Neuronal stem cell (in vitro differentiated cells): ENCODE measurements around the gene FAM240A.

Source experiments
- DNase-seq: peaks from one replicate; pipeline ENCODE4 v3.0.0-alpha.2; 2013; ENCODE audit warnings: low spot score
- H2AFZ ChIP-seq: one replicate; pipeline ENCODE4 v1.6.1; 2013; ENCODE audit warnings: mild to moderate bottlenecking, low read length, inconsistent platforms
- H2AK5ac ChIP-seq: 2 replicates; pipeline ENCODE4 v1.6.1; 2013; ENCODE audit warnings: low read depth, mild to moderate bottlenecking, inconsistent platforms, low read length, moderate library complexity, mixed read lengths
- H2BK120ac ChIP-seq: 2 replicates; pipeline ENCODE4 v1.6.1; 2013; ENCODE audit warnings: low read depth, mild to moderate bottlenecking, inconsistent platforms, low read length, moderate library complexity, mixed read lengths
- H2BK12ac ChIP-seq: one replicate; pipeline ENCODE4 v1.6.1; 2013; ENCODE audit warnings: low read length, inconsistent platforms
- H2BK15ac ChIP-seq: 2 replicates; pipeline ENCODE4 v1.6.1; 2013; ENCODE audit warnings: mild to moderate bottlenecking, low read length, inconsistent platforms, mixed read lengths
- H2BK5ac ChIP-seq: one replicate; pipeline ENCODE4 v1.6.1; 2013; ENCODE audit warnings: inconsistent platforms, mild to moderate bottlenecking, low read length, moderate library complexity
- H3K14ac ChIP-seq: one replicate; pipeline ENCODE4 v1.6.1; 2013; ENCODE audit warnings: low read length, inconsistent platforms
- H3K18ac ChIP-seq: 2 replicates; pipeline ENCODE4 v1.6.1; 2013; ENCODE audit warnings: low read length, inconsistent platforms
- H3K23ac ChIP-seq: 2 replicates; pipeline ENCODE4 v1.6.1; 2013; ENCODE audit warnings: low read depth, mild to moderate bottlenecking, mixed read lengths, low read length, inconsistent platforms; ENCODE audit not compliant: poor library complexity
- H3K27ac ChIP-seq: replicated peaks from 3 replicates; pipeline ENCODE4 v1.5.1; 2013; ENCODE audit warnings: low read length, inconsistent platforms
- H3K27me3 ChIP-seq, 3 experiments: 2 replicates each; pipeline ENCODE4 v1.6.1; 2013; ENCODE audit warnings: low read length in 3 of 3, mild to moderate bottlenecking in 2 of 3, inconsistent platforms in 1 of 3, low read depth in 1 of 3, mixed read lengths in 1 of 3, moderate library complexity in 1 of 3; ENCODE audit not compliant: control insufficient read depth in 3 of 3, insufficient read depth in 3 of 3
- H3K36me3 ChIP-seq, 2 donors: replicated peaks in 1 of 2; 2 replicates each; pipeline ENCODE4 v1.6.1; 2013; ENCODE audit warnings: low read length in 2 of 2; ENCODE audit not compliant: control insufficient read depth in 2 of 2, insufficient read depth in 2 of 2
- H3K4ac ChIP-seq: 2 replicates; pipeline ENCODE4 v1.6.1; 2013; ENCODE audit warnings: inconsistent platforms, mild to moderate bottlenecking, low read length, moderate library complexity
- H3K4me1 ChIP-seq, 2 donors: 1 replicate in 1 of 2; 2 replicates in 1 of 2; pipeline ENCODE4 v1.6.1; 2013; ENCODE audit warnings: low read length in 2 of 2, low read depth in 1 of 2; ENCODE audit not compliant: control insufficient read depth in 2 of 2, insufficient read depth in 1 of 2
- H3K4me2 ChIP-seq: one replicate; pipeline ENCODE4 v1.6.1; 2013; ENCODE audit warnings: mild to moderate bottlenecking, low read length, inconsistent platforms; ENCODE audit not compliant: insufficient read depth, poor library complexity, severe bottlenecking
- H3K4me3 ChIP-seq, 2 donors: 2 replicates each; pipeline ENCODE4 v1.5.1; 2013; ENCODE audit warnings: low read length in 2 of 2, mild to moderate bottlenecking in 2 of 2, inconsistent platforms in 1 of 2, moderate library complexity in 1 of 2
- H3K79me1 ChIP-seq: one replicate; pipeline ENCODE4 v1.6.1; 2013; ENCODE audit warnings: low read depth, mild to moderate bottlenecking, inconsistent platforms, low read length, moderate library complexity
- H3K9ac ChIP-seq: one replicate; pipeline ENCODE4 v1.6.1; 2013; ENCODE audit warnings: mild to moderate bottlenecking, low read depth, low read length, inconsistent platforms; ENCODE audit not compliant: poor library complexity
- H3K9me3 ChIP-seq, 2 donors: replicated peaks in 1 of 2; 2 replicates each; pipeline versions ENCODE3 to v1.6.1; 2013; ENCODE audit warnings: low read length in 2 of 2, mild to moderate bottlenecking in 2 of 2, inconsistent platforms in 1 of 2, low read depth in 1 of 2, mixed read lengths in 1 of 2, moderate library complexity in 1 of 2; ENCODE audit not compliant: control insufficient read depth in 2 of 2, insufficient read depth in 1 of 2
- H4K8ac ChIP-seq: one replicate; pipeline ENCODE4 v1.6.1; 2013; ENCODE audit warnings: low read depth, mild to moderate bottlenecking, inconsistent platforms, low read length, moderate library complexity
- H4K91ac ChIP-seq: one replicate; pipeline ENCODE4 v1.6.1; 2013; ENCODE audit warnings: low read length, low read depth, mild to moderate bottlenecking, inconsistent platforms; ENCODE audit not compliant: poor library complexity
- WGBS, 2 donors: extraction: QIAGEN DNeasy Blood & Tissue Kit; methylation state at CpG; one replicate each; pipeline ENCODE4 v1.1.7; 2013; ENCODE audit warnings: missing lambda C conversion rate in 2 of 2, mixed read lengths in 1 of 2; ENCODE audit not compliant: insufficient read length in 2 of 2, insufficient replicate concordance in 1 of 2; ENCODE audit errors: extremely low coverage in 2 of 2; 5-methylcytosine and 5-hydroxymethylcytosine counted together

FAM240A gene

GRCh38 chr3:46646700-46647099, 34.4 kb downstream of the FAM240A start:
- Histone ChIP-seq H3K9ac (no peak overlapping the region), H2BK12ac (no peak overlapping the region), H4K91ac (no peak overlapping the region), H3K79me1 (no peaks in the 10 kb centered on the region), H3K4me3 (no peak overlapping the region), H3K14ac (no peak overlapping the region), H3K27me3 (no peaks in the 10 kb centered on the region), H2BK15ac (no peak overlapping the region), H3K4me1 (no peaks in the 10 kb centered on the region), H3K4me2 (no peak overlapping the region), H2BK120ac (no peak overlapping the region), H3K23ac (no peak overlapping the region), H3K36me3 (no peaks in the 10 kb centered on the region), H2AFZ (no peak overlapping the region), H3K27ac (no peak overlapping the region), H3K9me3 (no peaks in the 10 kb centered on the region), H3K4ac (no peak overlapping the region), H2BK5ac (no peak overlapping the region), H4K8ac (no peak overlapping the region), H3K18ac (no peak overlapping the region), H2AK5ac (no peak overlapping the region)
- no peak for DNase-seq
- WGBS, 2 donors: no CpG with 5 or more reads among the region's 6 CpGs

GRCh38 chr3:46648096-46648495, 35.8 kb downstream of the FAM240A start:
- WGBS, 2 donors: no CpG with 5 or more reads among the region's 2 CpGs
- H3K79me1 ChIP-seq: no peaks in the 10 kb centered on the region
- no peaks in the 10 kb centered on the region for H3K36me3 ChIP-seq
- H3K23ac ChIP-seq: no peak overlapping the region
- no peaks in the 10 kb centered on the region for H3K4me1 ChIP-seq
- H3K27ac ChIP-seq: no peak overlapping the region
- H3K18ac ChIP-seq: no peak overlapping the region
- no peak overlapping the region for H2BK12ac ChIP-seq
- DNase-seq: no peak
- peaks cover 0 to 2% of the 10 kb centered on the region in 2 donors for H3K9me3 ChIP-seq
- no peak overlapping the region for H3K14ac ChIP-seq
- no peaks in the 10 kb centered on the region for H3K27me3 ChIP-seq
- no peak overlapping the region for H2BK15ac ChIP-seq
- H3K9ac ChIP-seq: no peak overlapping the region
- no peak overlapping the region for H4K91ac ChIP-seq
- no peak overlapping the region for H2BK120ac ChIP-seq
- H3K4ac ChIP-seq: no peak overlapping the region
- no peak overlapping the region for H2AFZ ChIP-seq
- H2AK5ac ChIP-seq: no peak overlapping the region
- no peak overlapping the region for H4K8ac ChIP-seq
- no peak overlapping the region for H3K4me3 ChIP-seq
- H2BK5ac ChIP-seq: no peak overlapping the region
- H3K4me2 ChIP-seq: no peak overlapping the region

- no peak overlapping the region for H3K4me3 ChIP-seq
- H2AFZ ChIP-seq: no peak overlapping the region
- no peak overlapping the region for H3K27ac ChIP-seq
- H2BK15ac ChIP-seq: no peak overlapping the region
- H3K9ac ChIP-seq: no peak overlapping the region
- no peak overlapping the region for H2BK5ac ChIP-seq
- no peak overlapping the region for H3K4ac ChIP-seq
- no peak overlapping the region for H2BK12ac ChIP-seq
- H2BK120ac ChIP-seq: no peak overlapping the region
- DNase-seq: no peak
- no peaks in the 10 kb centered on the region for H3K79me1 ChIP-seq
- no peak overlapping the region for H3K23ac ChIP-seq
- no peaks in the 10 kb centered on the region for H3K4me1 ChIP-seq
- no peak overlapping the region for H3K14ac ChIP-seq
- H3K36me3 ChIP-seq: no peaks in the 10 kb centered on the region
- H2AK5ac ChIP-seq: no peak overlapping the region
- H3K4me2 ChIP-seq: no peak overlapping the region
- H4K91ac ChIP-seq: no peak overlapping the region
- no peaks in the 10 kb centered on the region for H3K27me3 ChIP-seq
- no peak overlapping the region for H4K8ac ChIP-seq
- no peak overlapping the region for H3K18ac ChIP-seq
- WGBS, 2 donors: no CpG with 5 or more reads among the region's 3 CpGs
- peaks cover 0 to 2% of the 10 kb centered on the region in 2 donors for H3K9me3 ChIP-seq
Measured at GRCh38 chr3:46649436-46649835, 37.1 kb downstream of the FAM240A start.

GRCh38 chr3:46651084-46651483, 38.8 kb downstream of the FAM240A start:
- Histone ChIP-seq H4K8ac (no peak overlapping the region), H3K36me3 (no peaks in the 10 kb centered on the region), H2AFZ (no peak overlapping the region), H3K4me3 (no peak overlapping the region), H3K27ac (no peak overlapping the region), H2AK5ac (no peak overlapping the region), H3K4me2 (no peak overlapping the region), H2BK15ac (no peak overlapping the region), H3K18ac (no peak overlapping the region), H2BK120ac (no peak overlapping the region), H3K9me3 (peaks cover 0 to 2% of the 10 kb centered on the region in 2 donors), H3K27me3 (no peaks in the 10 kb centered on the region), H2BK12ac (no peak overlapping the region), H3K79me1 (no peaks in the 10 kb centered on the region), H3K9ac (no peak overlapping the region), H2BK5ac (no peak overlapping the region), H3K14ac (no peak overlapping the region), H3K4me1 (no peaks in the 10 kb centered on the region), H4K91ac (no peak overlapping the region), H3K23ac (no peak overlapping the region), H3K4ac (no peak overlapping the region)
- WGBS, 2 donors: no CpG with 5 or more reads among the region's 1 CpG
- DNase-seq: no peak
